Ammon's horn (tissue), 1 donor: ENCODE data around the gene SPDYE1.

Experiments
- DNase-seq: peaks from one replicate; pipeline ENCODE4 v3.0.0-alpha.2; 2016; ENCODE audit warnings: low spot score

Gene SPDYE1

DNA sequence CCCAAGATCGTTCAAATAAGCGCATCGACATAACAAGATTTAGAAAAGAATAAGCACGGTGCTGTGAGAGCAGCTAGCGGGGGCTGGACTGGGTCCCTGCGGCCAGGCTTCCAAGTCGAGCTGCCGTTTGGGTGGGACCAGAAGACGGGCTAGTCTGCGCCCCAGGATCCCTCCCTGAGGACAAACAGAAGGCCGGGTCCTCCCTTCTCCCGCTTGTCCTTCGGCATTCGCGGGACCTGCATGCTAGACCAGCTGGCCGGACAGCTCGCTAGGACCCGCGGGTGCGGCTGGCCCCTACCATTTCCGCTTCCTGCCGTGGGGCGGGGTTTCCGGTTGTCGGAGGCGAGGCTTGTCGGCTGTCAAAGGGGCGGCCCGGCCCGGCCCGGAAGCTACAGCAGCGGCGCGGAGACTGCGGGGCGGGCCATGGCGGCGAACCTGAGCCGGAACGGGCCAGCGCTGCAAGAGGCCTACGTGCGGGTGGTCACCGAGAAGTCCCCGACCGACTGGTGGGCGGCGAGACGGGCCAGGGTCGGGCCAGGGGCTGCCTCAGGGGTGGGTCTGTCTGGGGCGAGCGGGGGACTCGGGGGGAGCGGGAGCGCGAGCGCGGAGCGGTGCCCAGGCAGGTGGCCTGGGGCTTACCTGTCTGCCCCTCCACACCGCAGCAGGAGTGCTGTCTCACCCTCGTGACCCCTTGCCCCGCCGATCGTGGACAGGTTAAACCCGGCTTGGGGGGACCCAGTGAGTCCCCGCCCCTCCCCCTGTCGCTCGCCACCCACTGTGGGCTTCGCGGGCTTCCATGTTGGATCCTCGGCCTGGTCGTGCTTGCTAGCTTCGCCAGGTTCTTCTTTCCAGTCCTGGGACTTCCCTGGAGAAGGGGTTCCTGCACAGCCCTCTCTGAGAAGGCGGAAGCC is 46.9 kb downstream of the SPDYE1 start, which contains the start of gene DBNL:
Gene DBNL, plus strand, starts transcription at position 388 of the 911 bp plus-strand sequence. Its CDS starts 36 bp downstream, at position 424.
- DNase-seq, result peak; percentile 95

DNA sequence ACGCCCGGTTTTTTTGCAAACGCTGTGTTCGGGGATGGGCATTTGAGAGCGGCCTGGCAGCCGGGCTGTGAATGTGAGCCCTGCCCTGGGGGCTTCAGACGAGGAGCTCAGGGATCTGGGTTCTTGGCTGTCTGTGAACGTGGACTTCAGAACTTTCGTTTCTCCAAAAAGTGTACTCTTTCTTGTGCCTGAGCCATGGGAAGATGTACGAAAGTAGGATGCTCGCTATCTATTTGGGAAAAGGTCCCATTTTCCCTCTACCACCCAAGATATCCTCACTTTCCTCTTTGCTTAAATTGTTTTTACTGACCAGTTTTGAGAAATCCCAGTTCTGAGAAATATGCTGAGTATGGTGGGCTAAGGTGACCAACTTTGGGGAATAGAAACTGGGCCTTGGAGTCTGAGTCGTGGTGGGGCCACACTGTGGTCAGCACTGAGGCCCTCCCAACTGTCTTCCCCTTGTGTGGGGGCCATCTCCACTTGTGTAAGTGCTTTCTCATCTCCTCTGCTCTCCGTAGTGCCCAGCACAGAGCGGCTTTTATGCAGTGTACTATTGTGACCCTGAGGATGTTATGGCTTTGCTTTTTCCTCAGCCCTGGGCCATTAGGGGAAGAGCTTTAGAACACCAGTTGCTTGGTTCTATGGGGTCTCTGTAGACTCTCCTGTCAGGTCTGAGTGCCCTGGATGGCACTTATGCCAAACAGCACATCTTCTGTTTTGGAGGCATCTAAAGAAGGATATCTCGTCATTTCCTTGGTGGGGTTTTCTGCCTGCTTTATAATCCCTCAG is 47.7 kb downstream of the SPDYE1 start:
- DNase-seq, result no peak

DNA sequence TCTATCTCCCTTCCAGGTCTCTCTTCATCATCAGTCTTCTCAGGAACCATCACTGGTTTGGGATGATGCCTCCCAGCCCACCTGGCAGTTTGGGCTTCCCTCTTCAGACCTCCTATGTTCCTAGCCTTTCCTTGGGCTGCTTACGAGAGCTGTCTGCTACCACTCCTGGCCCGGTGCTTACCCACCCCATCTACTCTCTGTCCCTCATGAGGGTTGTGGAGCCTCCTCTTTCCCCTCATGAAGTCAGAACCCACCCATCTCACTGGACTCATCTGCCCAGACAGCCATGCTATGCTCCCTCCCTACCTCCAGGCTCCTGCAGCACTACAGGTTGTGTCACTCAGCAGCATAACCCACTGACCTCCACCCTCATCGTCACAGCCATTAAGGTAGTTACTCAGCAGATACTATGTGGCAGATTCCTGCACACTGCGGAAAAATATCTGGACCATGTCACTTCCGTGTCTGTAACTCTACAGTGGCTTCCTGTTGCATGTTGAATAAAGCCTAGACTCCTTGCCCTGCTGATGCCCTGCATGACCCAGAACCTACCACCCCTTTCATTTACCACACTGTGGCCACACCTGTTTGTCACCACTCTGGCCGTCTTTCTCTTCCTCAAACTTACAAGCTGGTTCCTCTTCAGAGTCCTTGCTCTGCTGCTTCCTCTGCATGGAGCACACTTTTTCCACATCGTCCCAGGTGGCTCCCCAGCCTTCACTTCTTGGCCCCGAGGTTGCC is 48.8 kb downstream of the SPDYE1 start:
- no peak for DNase-seq

DNA sequence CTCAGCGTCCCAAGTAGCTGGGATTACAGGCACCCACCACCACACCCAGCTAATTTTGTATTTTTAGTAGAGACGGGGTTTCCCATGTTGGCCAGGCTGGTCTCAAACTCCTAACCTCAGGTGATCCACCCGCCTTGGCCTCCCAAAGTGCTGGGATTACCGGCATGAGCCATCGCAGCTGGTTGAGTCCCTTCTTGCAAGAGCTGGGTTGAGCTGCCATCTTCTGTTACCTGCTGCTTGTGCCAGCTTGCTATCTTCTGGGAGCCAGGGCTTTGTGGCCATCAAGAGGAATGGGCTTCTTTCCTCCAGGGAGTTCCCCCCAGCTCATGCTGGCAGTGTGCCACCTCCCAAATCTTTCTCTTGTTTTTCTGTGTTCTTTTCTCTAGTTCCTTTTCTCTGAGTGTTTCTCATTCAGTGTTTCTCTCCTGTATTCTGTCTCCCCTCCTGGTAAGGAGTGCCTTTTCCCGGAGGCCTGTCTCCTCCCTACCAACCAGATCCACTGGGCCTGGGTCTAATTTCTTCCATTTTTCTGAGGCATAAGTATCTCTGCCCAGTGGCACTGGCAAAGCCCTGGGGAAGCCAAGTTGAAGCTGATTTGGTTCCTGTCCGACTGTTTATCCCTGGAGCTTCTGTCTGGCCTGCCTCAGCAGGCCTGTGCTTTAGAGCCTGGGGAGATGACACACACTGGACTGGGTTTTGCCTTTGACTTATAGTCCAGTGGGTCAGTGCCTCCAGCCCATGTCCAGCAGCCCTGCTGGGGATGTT is 50.5 kb downstream of the SPDYE1 start:
- no peak for DNase-seq

DNA sequence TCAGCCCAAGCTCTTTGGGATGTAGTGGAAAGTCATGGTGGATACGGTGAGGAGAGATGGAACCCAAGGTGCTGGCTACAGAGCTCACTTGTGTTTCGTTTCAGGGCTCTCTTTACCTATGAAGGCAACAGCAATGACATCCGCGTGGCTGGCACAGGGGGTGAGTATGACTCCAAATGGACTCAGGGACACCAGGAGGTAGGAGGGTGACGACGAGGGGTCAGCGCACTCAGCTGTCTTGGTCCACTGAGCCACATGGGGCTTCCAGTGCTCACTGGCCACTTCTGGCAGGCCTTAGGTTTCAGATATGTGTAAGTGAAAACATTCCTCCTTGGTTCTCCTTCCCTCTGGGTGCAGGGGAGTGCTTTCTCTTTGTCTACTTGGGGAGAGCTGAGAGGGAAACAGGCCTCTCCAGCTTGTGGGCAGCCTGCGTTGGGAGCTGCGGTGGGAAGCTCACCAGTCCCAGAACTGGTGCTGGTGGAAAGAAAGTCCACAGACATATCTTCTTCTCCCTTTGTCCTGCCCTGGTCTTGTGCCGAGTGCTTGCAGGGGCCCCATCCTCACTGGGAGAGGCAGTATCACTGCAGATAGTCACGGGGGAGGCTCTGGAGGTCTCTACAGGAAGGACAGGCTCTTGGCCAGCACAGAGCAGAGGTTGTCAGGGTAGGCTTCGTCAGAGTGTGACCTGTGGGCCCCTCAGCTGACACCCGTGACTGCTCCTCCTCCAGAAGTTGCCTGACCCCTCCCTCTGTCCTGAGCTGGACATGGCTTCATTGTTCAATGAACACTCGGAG is 52.6 kb downstream of the SPDYE1 start:
- DNase-seq, result no peak

DNA sequence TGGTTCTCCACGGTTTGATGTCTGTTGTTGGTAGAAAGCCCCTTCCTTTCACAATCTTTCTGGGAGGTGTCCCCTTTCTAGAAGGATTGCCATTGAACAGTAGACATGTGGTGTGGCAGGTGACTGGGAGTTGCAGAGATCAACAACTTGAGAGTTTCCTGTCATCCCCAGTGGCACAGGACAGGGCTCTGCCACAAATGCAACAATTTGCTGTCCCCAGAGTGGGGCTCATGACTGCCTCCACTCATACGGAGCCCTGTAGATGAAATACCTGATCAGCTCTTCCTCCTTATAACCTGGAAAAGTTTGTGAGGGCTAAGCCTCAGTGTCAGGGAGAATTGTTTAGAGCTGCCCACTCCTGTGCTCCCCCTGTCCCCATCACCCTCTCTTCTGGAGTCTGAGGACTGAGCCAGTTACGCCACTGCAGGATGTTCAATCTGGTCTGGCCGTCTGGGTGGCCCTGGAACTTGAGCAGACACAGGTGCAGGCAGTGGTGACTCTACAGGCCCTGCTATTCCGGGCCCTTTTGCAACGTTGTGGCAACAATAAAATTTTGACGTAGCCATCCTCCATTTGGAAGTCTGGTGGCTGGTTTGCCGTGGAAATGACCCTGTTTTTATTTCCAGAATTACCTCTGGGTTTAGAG is 53.3 kb downstream of the SPDYE1 start:
- DNase-seq, result no peak

DNA sequence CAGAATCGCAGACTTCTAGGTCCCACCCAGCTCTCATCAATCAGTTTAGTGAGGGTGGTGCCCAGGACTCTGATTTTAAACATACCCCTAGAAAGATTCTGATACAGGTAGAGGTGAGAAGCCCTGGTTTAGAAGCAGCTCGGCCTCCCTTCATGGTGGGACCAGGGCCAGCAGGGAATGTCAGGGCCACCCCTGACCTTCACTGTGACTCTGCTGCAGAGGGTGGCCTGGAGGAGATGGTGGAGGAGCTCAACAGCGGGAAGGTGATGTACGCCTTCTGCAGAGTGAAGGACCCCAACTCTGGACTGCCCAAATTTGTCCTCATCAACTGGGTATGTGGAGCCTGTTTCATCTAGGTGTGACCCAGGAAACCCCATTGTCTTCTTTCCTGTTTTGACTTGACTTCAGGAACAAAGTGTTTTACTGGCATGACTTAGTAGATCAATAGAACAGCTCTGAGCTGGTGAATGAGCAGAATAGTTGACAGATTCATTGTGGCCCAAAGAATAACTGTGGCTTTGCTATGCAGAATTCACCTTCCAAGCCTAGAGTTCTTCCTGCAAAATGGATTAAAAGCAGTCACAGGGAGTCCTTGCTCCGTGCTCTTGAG is 54.0 kb downstream of the SPDYE1 start:
- DNase-seq, result no peak

DNA sequence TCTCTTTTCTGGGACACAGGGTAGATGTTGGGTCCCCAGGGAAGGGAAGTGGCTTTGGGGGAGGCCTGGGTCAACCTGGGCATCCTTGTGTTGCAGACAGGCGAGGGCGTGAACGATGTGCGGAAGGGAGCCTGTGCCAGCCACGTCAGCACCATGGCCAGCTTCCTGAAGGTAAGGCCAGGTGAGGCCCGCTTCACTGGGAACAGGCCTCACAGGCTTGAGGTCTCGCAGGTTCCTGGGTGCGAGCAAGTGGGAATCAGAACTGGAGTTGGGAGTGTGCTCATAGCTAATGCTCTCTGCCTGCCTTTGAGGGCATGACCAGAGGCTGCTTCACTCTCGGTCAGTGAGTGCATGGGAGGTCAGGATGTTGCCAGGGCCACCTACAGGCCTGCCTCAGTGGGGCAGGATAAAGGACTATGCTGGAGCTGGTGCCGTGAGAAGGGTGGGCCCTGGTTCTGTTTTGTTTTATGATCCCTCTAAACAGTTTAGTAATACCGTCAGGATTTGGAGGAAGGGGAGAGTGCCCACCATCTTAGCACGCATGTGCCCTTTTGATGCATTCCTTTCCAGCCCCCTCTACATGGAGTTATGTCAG is 55.2 kb downstream of the SPDYE1 start:
- DNase-seq, result no peak

DNA sequence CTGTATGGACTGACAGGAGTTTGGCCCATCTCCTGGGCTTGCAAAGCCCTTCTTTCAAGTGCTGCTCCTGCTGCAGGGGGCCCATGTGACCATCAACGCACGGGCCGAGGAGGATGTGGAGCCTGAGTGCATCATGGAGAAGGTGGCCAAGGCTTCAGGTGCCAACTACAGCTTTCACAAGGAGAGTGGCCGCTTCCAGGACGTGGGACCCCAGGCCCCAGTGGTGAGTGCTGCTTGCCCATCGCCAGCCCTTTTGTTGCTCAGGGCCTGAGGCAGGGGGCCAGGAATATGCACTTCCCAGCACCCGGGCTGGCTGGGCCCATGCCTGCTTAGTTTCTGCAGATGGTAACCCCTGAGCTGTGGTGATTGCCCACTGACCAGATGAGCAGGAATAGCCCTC is 59.0 kb downstream of the SPDYE1 start:
- DNase-seq, result no peak

DNA sequence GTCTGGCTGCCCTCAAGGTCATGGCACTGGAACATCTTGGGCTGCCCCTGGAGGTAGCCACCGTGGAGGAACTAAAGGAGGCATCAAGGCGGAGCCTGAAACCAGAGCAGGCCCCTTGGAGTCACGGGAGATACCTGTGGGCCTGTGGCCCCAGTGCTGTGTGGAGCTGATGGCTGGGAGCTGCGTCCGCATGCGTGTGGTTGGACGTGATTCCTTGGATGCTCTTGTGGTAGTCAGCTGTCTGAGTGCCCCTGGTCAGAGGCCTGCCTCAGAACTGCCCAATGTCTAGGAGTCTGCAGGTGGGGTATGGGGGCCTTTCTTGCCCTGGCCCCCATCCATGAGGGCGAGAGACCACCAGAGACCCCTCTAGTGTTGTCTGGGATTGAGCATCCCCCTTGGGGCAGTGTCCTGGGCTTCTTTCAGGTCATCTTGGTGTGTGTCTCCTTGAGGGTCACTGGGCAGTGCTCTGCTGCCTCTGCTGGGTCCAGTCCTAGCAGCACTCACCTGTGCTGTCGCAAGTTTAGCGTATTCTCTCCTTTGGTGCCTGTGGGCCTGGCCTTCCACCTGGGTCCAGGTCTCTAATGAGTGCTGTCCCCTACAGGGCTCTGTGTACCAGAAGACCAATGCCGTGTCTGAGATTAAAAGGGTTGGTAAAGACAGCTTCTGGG is 59.6 kb downstream of the SPDYE1 start:
- DNase-seq, result no peak

DNA sequence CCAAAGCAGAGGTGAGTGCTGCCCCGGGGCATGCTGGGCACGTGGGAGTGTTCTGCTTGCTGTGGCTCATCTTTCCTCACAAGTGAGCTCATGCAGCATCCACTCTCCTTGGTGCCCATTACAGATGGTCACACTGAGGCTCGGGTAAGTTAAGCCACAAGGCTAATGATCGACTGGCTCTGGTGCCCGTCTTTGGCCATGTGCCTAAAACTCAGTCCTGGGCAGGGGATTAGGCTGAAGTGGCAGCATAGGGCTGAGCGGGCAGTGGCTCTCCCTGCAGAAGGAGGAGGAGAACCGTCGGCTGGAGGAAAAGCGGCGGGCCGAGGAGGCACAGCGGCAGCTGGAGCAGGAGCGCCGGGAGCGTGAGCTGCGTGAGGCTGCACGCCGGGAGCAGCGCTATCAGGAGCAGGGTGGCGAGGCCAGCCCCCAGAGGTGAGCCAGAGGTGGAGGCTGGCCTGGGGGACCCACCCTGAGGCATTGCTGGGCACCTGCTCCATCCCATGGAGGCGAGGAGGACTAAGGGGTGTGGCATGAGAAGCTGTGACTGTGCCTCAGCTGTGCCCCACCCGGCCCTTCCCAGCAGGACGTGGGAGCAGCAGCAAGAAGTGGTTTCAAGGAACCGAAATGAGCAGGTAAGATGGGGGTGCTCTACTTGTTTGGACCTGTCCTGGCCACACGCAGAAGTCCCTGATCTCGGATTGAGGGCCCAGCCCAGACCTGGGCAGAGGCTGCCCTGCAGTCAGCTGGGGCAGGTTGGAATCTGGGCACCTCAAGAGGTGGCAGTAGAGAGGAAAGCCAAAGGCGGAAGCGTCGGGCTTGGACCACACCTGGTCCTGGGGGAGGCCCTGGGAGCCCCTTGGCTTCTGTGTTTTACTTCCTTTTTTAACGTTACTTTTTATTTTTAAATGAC is 60.4 kb downstream of the SPDYE1 start:
- DNase-seq, result no peak

DNA sequence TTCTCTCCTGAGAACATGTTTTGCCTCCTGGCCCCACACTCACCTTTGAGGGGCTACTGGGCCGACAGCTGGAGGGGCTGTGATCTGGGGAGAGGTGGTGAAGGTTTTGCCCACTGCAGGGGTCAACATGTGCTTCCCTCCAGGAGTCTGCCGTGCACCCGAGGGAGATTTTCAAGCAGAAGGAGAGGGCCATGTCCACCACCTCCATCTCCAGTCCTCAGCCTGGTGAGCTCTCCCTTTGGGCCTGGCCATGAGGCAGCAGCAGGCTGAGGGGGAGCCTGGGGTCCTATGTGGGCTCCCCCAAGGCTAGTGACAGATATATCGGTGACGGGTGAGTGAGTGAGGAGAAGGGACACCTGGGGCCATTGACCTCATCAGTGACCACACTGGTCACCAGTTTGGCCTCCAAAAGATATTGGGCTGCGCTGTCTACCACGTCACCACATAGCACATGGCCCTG is 61.1 kb downstream of the SPDYE1 start:
- DNase-seq, result no peak

DNA sequence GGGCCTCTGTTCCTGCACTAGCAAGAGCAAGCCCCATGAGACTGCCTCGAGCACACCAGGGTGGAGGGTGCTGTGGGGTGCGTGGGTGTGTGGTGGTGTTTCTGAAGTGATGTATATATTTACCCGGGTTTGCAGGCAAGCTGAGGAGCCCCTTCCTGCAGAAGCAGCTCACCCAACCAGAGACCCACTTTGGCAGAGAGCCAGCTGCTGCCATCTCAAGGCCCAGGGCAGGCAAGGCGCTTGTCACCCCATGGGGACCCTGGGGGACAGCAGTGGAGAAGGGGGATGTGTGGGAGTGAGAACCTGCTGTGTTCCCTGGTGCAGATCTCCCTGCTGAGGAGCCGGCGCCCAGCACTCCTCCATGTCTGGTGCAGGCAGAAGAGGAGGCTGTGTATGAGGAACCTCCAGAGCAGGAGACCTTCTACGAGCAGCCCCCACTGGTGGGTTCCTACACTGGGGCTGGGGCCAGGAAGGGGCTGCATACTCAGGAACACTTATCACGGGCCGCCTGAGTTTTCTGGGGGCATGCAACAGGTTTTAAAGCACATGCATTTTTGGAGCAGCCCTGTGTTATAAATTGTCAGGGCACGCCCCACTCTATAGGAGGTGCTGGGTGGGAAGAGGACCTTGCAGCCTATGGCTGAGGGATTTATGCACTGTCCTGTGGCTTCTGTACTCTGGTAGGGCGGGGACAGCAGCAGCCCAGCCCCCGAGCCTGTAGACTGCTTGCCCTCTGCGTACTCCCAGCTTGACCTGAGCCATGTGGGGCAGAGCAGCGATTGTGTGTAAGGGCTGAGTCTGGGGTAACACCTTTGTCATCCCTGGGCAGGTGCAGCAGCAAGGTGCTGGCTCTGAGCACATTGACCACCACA is 61.8 kb downstream of the SPDYE1 start:
- DNase-seq, result no peak
